ENCODE data around the gene C2orf42. TPM values are rescaled to one million over a fixed set of nuclear protein-coding genes. Genes with fewer than 3 reads are reported as not detected.
"Not testable (repeated sequence)": the region's sequence is repeated elsewhere in the genome, so short reads cannot be mapped to it uniquely, and the experiment has no call there.

The C2orf42 gene
- total and polyA plus RNA-seq, 4 donors = 8.1 to 20.6 (median 13.7) TPM

- Histone ChIP-seq H3K27me3 (ENCODE audit: control insufficient read depth in 4 of 4, insufficient read depth in 4 of 4, low read length in 3 of 4) (no peaks in the 10 kb centered on the region), H3K9ac (ENCODE audit: low read depth in 1 of 2, low read length in 2 of 2) (peak overlapping the region; percentile 96 to 100), H3K4me3 (ENCODE audit: low read depth in 1 of 3, low read length in 3 of 3) (no peak overlapping the region), H3K4me1 (ENCODE audit: control insufficient read depth in 4 of 4, insufficient read depth in 4 of 4, low read length in 3 of 4) (peaks cover 0 to 16% (median 10%) of the 10 kb centered on the region in 4 donors), H3K9me3 (ENCODE audit: control insufficient read depth in 4 of 4, low read length in 3 of 4) (no peaks in the 10 kb centered on the region), H3K36me3 (ENCODE audit: control insufficient read depth in 4 of 4, insufficient read depth in 3 of 4, low read depth in 1 of 4, low read length in 3 of 4) (no peaks in the 10 kb centered on the region), H3K27ac (ENCODE audit: low read depth in 1 of 2, low read length in 2 of 2) (peak overlapping the region; percentile 100)
- 88% methylated on average over 5 of the region's 5 CpGs for WGBS
- TF ChIP-seq RXRA (IDR thresholded peaks at IDR 0.05) = no peak
- TF ChIP-seq FOXA2 (IDR thresholded peaks at IDR 0.05) = no peak
- TF ChIP-seq SP1 (IDR thresholded peaks at IDR 0.05) = no peak
- TF ChIP-seq TAF1 (conservative IDR thresholded peaks at IDR 0.05) = no peak
- no peak for TF ChIP-seq MAX (IDR thresholded peaks at IDR 0.05)
- TF ChIP-seq NR2F2 (IDR thresholded peaks at IDR 0.05) = no peak
- no peak for TF ChIP-seq REST (IDR thresholded peaks at IDR 0.05)
- no peak for TF ChIP-seq HNF4A (conservative IDR thresholded peaks at IDR 0.05)
- no peak for TF ChIP-seq HNF4G (IDR thresholded peaks at IDR 0.05)
- DNase-seq (ENCODE audit: low spot score) = no peak
These were observed 50.0 kb downstream of the C2orf42 start for GRCh38 chr2:70140791-70141211.

GRCh38 chr2:70134323-70134983 lies 56.4 kb downstream of the C2orf42 start:
- not testable (repeated sequence) for DNase-seq (ENCODE audit: low spot score); H3K9me3 ChIP-seq (ENCODE audit: control insufficient read depth in 4 of 4, low read length in 3 of 4); H3K9ac ChIP-seq (ENCODE audit: low read depth in 1 of 2, low read length in 2 of 2); H3K4me3 ChIP-seq (ENCODE audit: low read depth in 1 of 3, low read length in 3 of 3); H3K27me3 ChIP-seq (ENCODE audit: control insufficient read depth in 4 of 4, insufficient read depth in 4 of 4, low read length in 3 of 4); H3K36me3 ChIP-seq (ENCODE audit: control insufficient read depth in 4 of 4, insufficient read depth in 3 of 4, low read depth in 1 of 4, low read length in 3 of 4)
- H3K4me1 ChIP-seq (ENCODE audit: control insufficient read depth in 4 of 4, insufficient read depth in 4 of 4, low read length in 3 of 4) = peaks cover 4 to 25% (median 7%) of the 10 kb centered on the region in 4 donors
- WGBS = 90% methylated on average over 10 of the region's 10 CpGs
- H3K27ac ChIP-seq (ENCODE audit: low read depth in 1 of 2, low read length in 2 of 2) = peak overlapping the region; percentile 93 to 95

GRCh38 chr2:70133491-70134322 lies 57.1 kb downstream of the C2orf42 start:
- Histone ChIP-seq H3K9me3 (ENCODE audit: control insufficient read depth in 4 of 4, low read length in 3 of 4) (no peaks in the 10 kb centered on the region), H3K27ac (ENCODE audit: low read depth in 1 of 2, low read length in 2 of 2) (peak overlapping the region; percentile 93 to 95), H3K9ac (ENCODE audit: low read depth in 1 of 2, low read length in 2 of 2) (peak overlapping the region in 1 of 2 donors; percentile 99), H3K36me3 (ENCODE audit: control insufficient read depth in 4 of 4, insufficient read depth in 3 of 4, low read depth in 1 of 4, low read length in 3 of 4) (no peaks in the 10 kb centered on the region), H3K27me3 (ENCODE audit: control insufficient read depth in 4 of 4, insufficient read depth in 4 of 4, low read length in 3 of 4) (no peaks in the 10 kb centered on the region), H3K4me1 (ENCODE audit: control insufficient read depth in 4 of 4, insufficient read depth in 4 of 4, low read length in 3 of 4) (peaks cover 4 to 25% (median 7%) of the 10 kb centered on the region in 4 donors), H3K4me3 (ENCODE audit: low read depth in 1 of 3, low read length in 3 of 3) (no peak overlapping the region)
- WGBS = 80% methylated on average over 10 of the region's 10 CpGs
- DNase-seq (ENCODE audit: low spot score) = no peak
- no peak for TF ChIP-seq TAF1 (conservative IDR thresholded peaks at IDR 0.05)
- no peak for TF ChIP-seq ZBTB33 (IDR thresholded peaks at IDR 0.05)
- TF ChIP-seq RAD21 (IDR thresholded peaks at IDR 0.05) = no peak
- no peak for TF ChIP-seq REST (IDR thresholded peaks at IDR 0.05)
- no peak for TF ChIP-seq JUND (IDR thresholded peaks at IDR 0.05)
- no peak for TF ChIP-seq NR2F2 (IDR thresholded peaks at IDR 0.05)
- TF ChIP-seq FOXA1 (IDR thresholded peaks at IDR 0.05) = no peak
- TF ChIP-seq HNF4G (IDR thresholded peaks at IDR 0.05) = no peak
- TF ChIP-seq YY1 (IDR thresholded peaks at IDR 0.05) = no peak
- no peak for TF ChIP-seq GABPA (IDR thresholded peaks at IDR 0.05 in 1 of 2, conservative IDR thresholded peaks at IDR 0.05 in 1 of 2)
- TF ChIP-seq MAX (IDR thresholded peaks at IDR 0.05) = no peak
- no peak for TF ChIP-seq RXRA (IDR thresholded peaks at IDR 0.05)
- no peak for TF ChIP-seq ATF3 (IDR thresholded peaks at IDR 0.05)

Measured in liver (tissue), 9 donors.